HL-60/S4 (cell line): ENCODE measurements around the gene NWD2.

Source experiments
- in situ Hi-C: fragments of 300-500 bp; cut with MboI; formaldehyde crosslinking; loops from 2 replicates; pipeline ENCODE4 v1.14.3; 2022; ENCODE audit warnings: low sequenced_read_pairs

The NWD2 gene

GRCh38 chr4:37464373-37465128, 220.0 kb downstream of the NWD2 start:
- in situ Hi-C loops = loop anchor here (25.0 kb wide), 2 partner anchors 323 to 573 kb away; no protein-coding TSS in a partner anchor

GRCh38 chr4:37465296-37465695, 220.8 kb downstream of the NWD2 start:
- in situ Hi-C loops = loop anchor here (25.0 kb wide), 2 partner anchors 322 to 572 kb away; no protein-coding TSS in a partner anchor

GRCh38 chr4:37465845-37466244, 221.3 kb downstream of the NWD2 start:
- in situ Hi-C loops = loop anchor here (25.0 kb wide), 2 partner anchors 321 to 571 kb away; no protein-coding TSS in a partner anchor

GRCh38 chr4:37467223-37467622, 222.7 kb downstream of the NWD2 start:
- in situ Hi-C loops = loop anchor here (25.0 kb wide), 2 partner anchors 320 to 570 kb away; no protein-coding TSS in a partner anchor

- in situ Hi-C loops = loop anchor here (25.0 kb wide), 2 partner anchors 319 to 569 kb away; no protein-coding TSS in a partner anchor
Observed at GRCh38 chr4:37467824-37468223, 223.3 kb downstream of the NWD2 start.

- in situ Hi-C loops = loop anchor here (25.0 kb wide), 2 partner anchors 318 to 568 kb away; no protein-coding TSS in a partner anchor
Observed at GRCh38 chr4:37469286-37469685, 224.7 kb downstream of the NWD2 start.

GRCh38 chr4:37470245-37470644, 225.7 kb downstream of the NWD2 start:
- in situ Hi-C loops = loop anchor here (25.0 kb wide), 2 partner anchors 317 to 567 kb away; no protein-coding TSS in a partner anchor

- in situ Hi-C loops = loop anchor here (25.0 kb wide), 2 partner anchors 316 to 566 kb away; no protein-coding TSS in a partner anchor
Observed at GRCh38 chr4:37471093-37471492, 226.6 kb downstream of the NWD2 start.

GRCh38 chr4:37471971-37472370, 227.4 kb downstream of the NWD2 start:
- in situ Hi-C loops = loop anchor here (25.0 kb wide), 2 partner anchors 315 to 565 kb away; no protein-coding TSS in a partner anchor

GRCh38 chr4:37473807-37474206, 229.3 kb downstream of the NWD2 start:
- in situ Hi-C loops = loop anchor here (25.0 kb wide), 2 partner anchors 313 to 563 kb away; no protein-coding TSS in a partner anchor

- in situ Hi-C loops = no loop called here
Observed at GRCh38 chr4:37475087-37475486, 230.5 kb downstream of the NWD2 start.

GRCh38 chr4:37475776-37476175, 231.2 kb downstream of the NWD2 start:
- in situ Hi-C loops = no loop called here

- in situ Hi-C loops = no loop called here
Observed at GRCh38 chr4:37476256-37476655, 231.7 kb downstream of the NWD2 start.

- in situ Hi-C loops = no loop called here
Observed at GRCh38 chr4:37476691-37477090, 232.1 kb downstream of the NWD2 start.

- in situ Hi-C loops = no loop called here
Observed at GRCh38 chr4:37477126-37477525, 232.6 kb downstream of the NWD2 start.

- in situ Hi-C loops = no loop called here
Observed at GRCh38 chr4:37478151-37478550, 233.6 kb downstream of the NWD2 start.

- in situ Hi-C loops = no loop called here
Observed at GRCh38 chr4:37480509-37480908, 236.0 kb downstream of the NWD2 start.

GRCh38 chr4:37481547-37482122, 237.1 kb downstream of the NWD2 start:
- in situ Hi-C loops = no loop called here

GRCh38 chr4:37482236-37482913, 237.8 kb downstream of the NWD2 start:
- in situ Hi-C loops = no loop called here

- in situ Hi-C loops = no loop called here
Observed at GRCh38 chr4:37483610-37484009, 239.1 kb downstream of the NWD2 start.

- in situ Hi-C loops = no loop called here
Observed at GRCh38 chr4:37486166-37486565, 241.6 kb downstream of the NWD2 start.
